ENCODE data around the gene RMRP.
"Not testable (repeated sequence)": the region's sequence is repeated elsewhere in the genome, so short reads cannot be mapped to it uniquely, and the experiment has no call there.

- not testable (repeated sequence) for TF ChIP-seq CTCF, POLR2A (IDR thresholded peaks at IDR 0.05)
Measured at GRCh38 chr9:35638751-35639150, 19.1 kb downstream of the RMRP start.
